AG10803 (cell line): ENCODE data around the gene BICRA.

Experiments used
- DNase-seq: peaks from one replicate; pipeline ENCODE4 v3.0.0; 2010; ENCODE audit warnings: low read depth
- H3K4me3 ChIP-seq: 2 replicates; pipeline ENCODE4 v1.5.1; 2011; ENCODE audit warnings: mild to moderate bottlenecking, low read length, control low read depth
- CTCF ChIP-seq: conservative IDR thresholded peaks from 2 replicates; pipeline ENCODE4 v1.5.1; 2011; ENCODE audit warnings: mild to moderate bottlenecking, low read length, control low read depth, inconsistent platforms

Gene BICRA

GRCh38 chr19:47681388-47681787 lies 72.5 kb downstream of the BICRA start:
- no peak for DNase-seq
- no peak overlapping the region for H3K4me3 ChIP-seq
- no peak for TF ChIP-seq CTCF

GRCh38 chr19:47681936-47682335 lies 73.0 kb downstream of the BICRA start:
- H3K4me3 ChIP-seq: no peak overlapping the region
- no peak for TF ChIP-seq CTCF
- no peak for DNase-seq

GRCh38 chr19:47682939-47683338 lies 74.0 kb downstream of the BICRA start:
- TF ChIP-seq CTCF: no peak
- DNase-seq: no peak
- no peak overlapping the region for H3K4me3 ChIP-seq

GRCh38 chr19:47686679-47687450 lies 77.9 kb downstream of the BICRA start:
- no peak overlapping the region for H3K4me3 ChIP-seq
- no peak for DNase-seq
- TF ChIP-seq CTCF: no peak

GRCh38 chr19:47687906-47688305 lies 79.0 kb downstream of the BICRA start:
- no peak for DNase-seq
- TF ChIP-seq CTCF: no peak
- no peak overlapping the region for H3K4me3 ChIP-seq

GRCh38 chr19:47691090-47691489 lies 82.2 kb downstream of the BICRA start:
- no peak for DNase-seq
- no peak for TF ChIP-seq CTCF
- H3K4me3 ChIP-seq: no peak overlapping the region

- no peak overlapping the region for H3K4me3 ChIP-seq
- no peak for TF ChIP-seq CTCF
- no peak for DNase-seq
These were observed 82.8 kb downstream of the BICRA start for GRCh38 chr19:47691782-47692181.
